GM23338 (cell line): ENCODE data around the gene TMEM98.

Source experiments
- CTCF ChIP-seq, 2 experiments: fragments of 200-600 bp in 1 of 2; sonication (generic) in 1 of 2; conservative IDR thresholded peaks; 2 replicates each; pipeline versions ENCODE4 v1.5.1 to v1.6.1; 2016 to 2017; ENCODE audit warnings: antibody characterized with exemption in 2 of 2, low read depth in 2 of 2, mild to moderate bottlenecking in 2 of 2, moderate library complexity in 1 of 2
- EZH2 ChIP-seq: fragments of 200-600 bp; sonication (generic); IDR thresholded peaks from one replicate; pipeline ENCODE4 v1.8.0; 2017; ENCODE audit warnings: antibody characterized with exemption, mild to moderate bottlenecking, low read depth; ENCODE audit not compliant: unreplicated experiment
- EZH2phosphoT487 ChIP-seq: fragments of 200-600 bp; sonication (generic); IDR thresholded peaks from one replicate; pipeline ENCODE4 v1.8.1; 2018; ENCODE audit warnings: antibody characterized with exemption; ENCODE audit not compliant: unreplicated experiment
- JUNB ChIP-seq: IDR thresholded peaks from one replicate; pipeline ENCODE4 v1.6.1; 2016; ENCODE audit warnings: antibody characterized with exemption; ENCODE audit not compliant: unreplicated experiment
- NANOG ChIP-seq: IDR thresholded peaks from 2 replicates; pipeline ENCODE4 v1.6.1; 2016; ENCODE audit warnings: antibody characterized with exemption, borderline replicate concordance
- POLR2AphosphoS5 ChIP-seq: IDR thresholded peaks from 2 replicates; pipeline ENCODE4 v1.6.1; 2016; ENCODE audit warnings: antibody characterized with exemption, low read depth
- STAT1 ChIP-seq: IDR thresholded peaks from one replicate; pipeline ENCODE4 v1.6.1; 2016; ENCODE audit warnings: antibody characterized with exemption; ENCODE audit not compliant: unreplicated experiment
- ZNF114 ChIP-seq: fragments of 250-450 bp; sonication (Bioruptor Pico); IDR thresholded peaks from 2 replicates; pipeline ENCODE4 v1.5.0; 2020; ENCODE audit warnings: mild to moderate bottlenecking, moderate library complexity
- ZNF331 ChIP-seq: fragments of 250-450 bp; sonication (Bioruptor Pico); IDR thresholded peaks from 2 replicates; pipeline ENCODE4 v1.5.0; 2020; ENCODE audit warnings: low read depth, mild to moderate bottlenecking, moderate library complexity
- TF ChIP-seq, protein P1 (sequence below): IDR thresholded peaks from 2 replicates; pipeline ENCODE4 v1.6.1; 2016; ENCODE audit warnings: antibody characterized with exemption
- TF ChIP-seq, protein P2 (sequence below): IDR thresholded peaks from one replicate; pipeline ENCODE4 v1.6.1; 2018; ENCODE audit warnings: antibody characterized with exemption; ENCODE audit not compliant: unreplicated experiment

DNA sequence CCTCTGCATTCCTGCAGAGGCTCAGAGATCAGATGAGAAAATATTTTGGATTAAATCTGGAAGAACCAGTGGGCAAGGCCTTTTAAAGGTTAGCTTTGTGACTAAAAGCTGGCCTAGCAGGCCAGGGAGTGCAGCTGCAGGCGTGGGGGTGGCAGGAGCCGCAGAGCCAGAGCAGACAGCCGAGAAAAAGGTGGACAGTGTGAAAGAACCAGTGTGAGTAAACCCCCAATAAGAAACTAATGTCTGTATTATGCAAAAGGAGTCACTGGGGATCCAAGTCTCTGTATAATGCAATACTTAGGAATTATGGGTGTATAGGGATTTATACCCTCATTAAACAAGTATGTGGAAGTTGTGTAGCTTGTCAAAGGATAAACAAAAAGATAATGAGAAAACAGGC lies 42.3 kb downstream of the TMEM98 start:
- no peak for TF ChIP-seq EZH2
- TF ChIP-seq CTCF (conservative IDR thresholded peaks at IDR 0.05; ENCODE audit: low read depth in 2 of 2) = no peak
- TF ChIP-seq JUNB = no peak
- TF ChIP-seq POLR2AphosphoS5 = no peak
- TF ChIP-seq, protein P1, sequence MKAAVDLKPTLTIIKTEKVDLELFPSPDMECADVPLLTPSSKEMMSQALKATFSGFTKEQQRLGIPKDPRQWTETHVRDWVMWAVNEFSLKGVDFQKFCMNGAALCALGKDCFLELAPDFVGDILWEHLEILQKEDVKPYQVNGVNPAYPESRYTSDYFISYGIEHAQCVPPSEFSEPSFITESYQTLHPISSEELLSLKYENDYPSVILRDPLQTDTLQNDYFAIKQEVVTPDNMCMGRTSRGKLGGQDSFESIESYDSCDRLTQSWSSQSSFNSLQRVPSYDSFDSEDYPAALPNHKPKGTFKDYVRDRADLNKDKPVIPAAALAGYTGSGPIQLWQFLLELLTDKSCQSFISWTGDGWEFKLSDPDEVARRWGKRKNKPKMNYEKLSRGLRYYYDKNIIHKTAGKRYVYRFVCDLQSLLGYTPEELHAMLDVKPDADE = no peak
- TF ChIP-seq EZH2phosphoT487 = no peak
- TF ChIP-seq, protein P2, sequence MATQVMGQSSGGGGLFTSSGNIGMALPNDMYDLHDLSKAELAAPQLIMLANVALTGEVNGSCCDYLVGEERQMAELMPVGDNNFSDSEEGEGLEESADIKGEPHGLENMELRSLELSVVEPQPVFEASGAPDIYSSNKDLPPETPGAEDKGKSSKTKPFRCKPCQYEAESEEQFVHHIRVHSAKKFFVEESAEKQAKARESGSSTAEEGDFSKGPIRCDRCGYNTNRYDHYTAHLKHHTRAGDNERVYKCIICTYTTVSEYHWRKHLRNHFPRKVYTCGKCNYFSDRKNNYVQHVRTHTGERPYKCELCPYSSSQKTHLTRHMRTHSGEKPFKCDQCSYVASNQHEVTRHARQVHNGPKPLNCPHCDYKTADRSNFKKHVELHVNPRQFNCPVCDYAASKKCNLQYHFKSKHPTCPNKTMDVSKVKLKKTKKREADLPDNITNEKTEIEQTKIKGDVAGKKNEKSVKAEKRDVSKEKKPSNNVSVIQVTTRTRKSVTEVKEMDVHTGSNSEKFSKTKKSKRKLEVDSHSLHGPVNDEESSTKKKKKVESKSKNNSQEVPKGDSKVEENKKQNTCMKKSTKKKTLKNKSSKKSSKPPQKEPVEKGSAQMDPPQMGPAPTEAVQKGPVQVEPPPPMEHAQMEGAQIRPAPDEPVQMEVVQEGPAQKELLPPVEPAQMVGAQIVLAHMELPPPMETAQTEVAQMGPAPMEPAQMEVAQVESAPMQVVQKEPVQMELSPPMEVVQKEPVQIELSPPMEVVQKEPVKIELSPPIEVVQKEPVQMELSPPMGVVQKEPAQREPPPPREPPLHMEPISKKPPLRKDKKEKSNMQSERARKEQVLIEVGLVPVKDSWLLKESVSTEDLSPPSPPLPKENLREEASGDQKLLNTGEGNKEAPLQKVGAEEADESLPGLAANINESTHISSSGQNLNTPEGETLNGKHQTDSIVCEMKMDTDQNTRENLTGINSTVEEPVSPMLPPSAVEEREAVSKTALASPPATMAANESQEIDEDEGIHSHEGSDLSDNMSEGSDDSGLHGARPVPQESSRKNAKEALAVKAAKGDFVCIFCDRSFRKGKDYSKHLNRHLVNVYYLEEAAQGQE = no peak
- TF ChIP-seq ZNF114 = no peak
- no peak for TF ChIP-seq NANOG
- no peak for TF ChIP-seq ZNF331 (CRISPR knock-in tag)
- TF ChIP-seq STAT1 = no peak
